ENCODE measurements around the gene RPA1. TPM values are rescaled to one million over a fixed set of nuclear protein-coding genes. Genes with fewer than 3 reads are reported as not detected.

RPA1 gene
- polyA plus RNA-seq, 1 experiment = 67.9 TPM

DNA sequence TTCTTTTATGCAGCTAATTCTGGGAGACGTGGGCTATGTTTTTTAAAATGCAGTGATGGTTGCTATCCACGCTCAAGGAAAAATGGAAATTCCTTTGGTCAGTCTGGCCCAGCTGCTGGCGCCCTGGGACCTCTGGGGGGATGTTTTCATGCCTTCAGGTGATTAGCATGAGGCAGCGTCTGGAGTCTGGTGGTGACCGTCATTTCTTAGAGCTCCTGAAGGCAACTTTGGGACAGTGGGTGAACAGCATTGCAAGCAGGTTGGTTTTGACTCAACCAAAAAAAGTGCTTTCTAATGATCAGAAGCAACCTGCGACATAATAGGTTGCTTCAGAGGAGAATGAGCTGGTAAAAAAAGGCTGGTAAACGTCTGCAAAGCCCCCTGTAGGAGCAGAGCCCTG lies 82.3 kb downstream of the RPA1 start:
- peaks cover 25% of the 10 kb centered on the region for H3K27me3 ChIP-seq (ENCODE audit: control insufficient read depth, insufficient read depth, low read length)
- no peak overlapping the region for H3K4me3 ChIP-seq (ENCODE audit: low read depth, low read length)
- H3K36me3 ChIP-seq (ENCODE audit: control insufficient read depth, insufficient read depth, low read length) = no peaks in the 10 kb centered on the region
- no peak for DNase-seq (ENCODE audit: low read depth)
- CTCF ChIA-PET = interaction anchor here (0.6 to 7.1 kb wide), 4 partner anchors 113 to 191 kb away, joined by 3 to 123 read pairs (median 22); partner anchors contain the start of genes DPH1 and RTN4RL1
- POLR2A ChIA-PET = interaction anchor here (0.6 kb wide), 1 partner anchor 170 kb away, joined by 3 read pairs; no protein-coding TSS in a partner anchor
- TF ChIP-seq, protein P1, sequence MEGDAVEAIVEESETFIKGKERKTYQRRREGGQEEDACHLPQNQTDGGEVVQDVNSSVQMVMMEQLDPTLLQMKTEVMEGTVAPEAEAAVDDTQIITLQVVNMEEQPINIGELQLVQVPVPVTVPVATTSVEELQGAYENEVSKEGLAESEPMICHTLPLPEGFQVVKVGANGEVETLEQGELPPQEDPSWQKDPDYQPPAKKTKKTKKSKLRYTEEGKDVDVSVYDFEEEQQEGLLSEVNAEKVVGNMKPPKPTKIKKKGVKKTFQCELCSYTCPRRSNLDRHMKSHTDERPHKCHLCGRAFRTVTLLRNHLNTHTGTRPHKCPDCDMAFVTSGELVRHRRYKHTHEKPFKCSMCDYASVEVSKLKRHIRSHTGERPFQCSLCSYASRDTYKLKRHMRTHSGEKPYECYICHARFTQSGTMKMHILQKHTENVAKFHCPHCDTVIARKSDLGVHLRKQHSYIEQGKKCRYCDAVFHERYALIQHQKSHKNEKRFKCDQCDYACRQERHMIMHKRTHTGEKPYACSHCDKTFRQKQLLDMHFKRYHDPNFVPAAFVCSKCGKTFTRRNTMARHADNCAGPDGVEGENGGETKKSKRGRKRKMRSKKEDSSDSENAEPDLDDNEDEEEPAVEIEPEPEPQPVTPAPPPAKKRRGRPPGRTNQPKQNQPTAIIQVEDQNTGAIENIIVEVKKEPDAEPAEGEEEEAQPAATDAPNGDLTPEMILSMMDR (IDR thresholded peaks at IDR 0.05; ENCODE audit: insufficient read depth, low read depth, low read length) = no peak

DNA sequence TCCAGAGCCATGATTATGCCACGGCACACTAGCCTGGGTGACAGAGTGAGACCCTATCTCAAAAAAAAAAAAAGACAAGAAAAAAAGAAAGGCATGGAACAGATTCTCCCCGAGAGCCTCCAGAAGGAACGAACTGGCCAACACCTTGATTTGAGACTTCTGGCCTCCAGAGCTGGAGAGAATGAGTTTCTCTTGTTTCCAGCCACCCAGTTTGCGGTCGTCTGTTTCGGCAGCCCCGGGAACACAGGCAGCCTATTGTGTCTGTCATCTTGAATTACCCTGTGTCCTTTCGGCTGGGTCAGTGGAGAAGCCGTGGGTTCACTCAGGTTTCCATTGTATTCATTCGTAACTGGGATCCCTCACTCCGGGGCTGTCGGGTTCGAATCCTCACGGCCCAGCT lies 83.9 kb downstream of the RPA1 start:
- Histone ChIP-seq H3K4me3 (ENCODE audit: low read depth, low read length) (no peak overlapping the region), H3K36me3 (ENCODE audit: control insufficient read depth, insufficient read depth, low read length) (no peaks in the 10 kb centered on the region), H3K27me3 (ENCODE audit: control insufficient read depth, insufficient read depth, low read length) (peaks cover 19% of the 10 kb centered on the region)
- CTCF ChIA-PET = interaction anchor here (1.1 to 7.1 kb wide), 2 partner anchors 84 to 112 kb away, joined by 3 to 123 read pairs; partner anchors contain the start of gene RTN4RL1
- POLR2A ChIA-PET = no interaction called here
- no peak for DNase-seq (ENCODE audit: low read depth)
- TF ChIP-seq, protein P1 (IDR thresholded peaks at IDR 0.05; ENCODE audit: insufficient read depth, low read depth, low read length) = no peak

DNA sequence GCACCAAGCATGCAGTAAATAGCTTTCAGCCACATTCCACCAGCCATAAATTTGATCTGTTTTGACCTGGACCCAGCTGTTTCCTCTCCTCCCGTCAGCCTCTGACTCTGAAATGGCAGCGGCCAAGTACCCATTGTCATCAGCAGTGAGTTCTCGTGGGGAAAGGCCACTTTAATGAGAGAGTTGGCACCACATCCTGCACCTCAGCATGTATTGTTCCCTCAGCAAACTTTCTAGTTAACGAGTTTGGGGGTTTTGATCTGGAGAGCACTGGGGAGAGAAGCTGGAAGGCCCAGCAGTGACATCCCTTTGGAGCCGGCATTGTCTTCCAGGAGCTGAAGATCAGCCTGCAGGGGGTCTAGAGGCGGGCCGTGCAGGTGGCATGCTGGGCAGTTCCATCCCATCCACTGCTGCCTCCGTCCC lies 84.9 kb downstream of the RPA1 start:
- H3K4me3 ChIP-seq (ENCODE audit: low read depth, low read length) = no peak overlapping the region
- no peaks in the 10 kb centered on the region for H3K36me3 ChIP-seq (ENCODE audit: control insufficient read depth, insufficient read depth, low read length)
- POLR2A ChIA-PET = no interaction called here
- TF ChIP-seq, protein P1 (IDR thresholded peaks at IDR 0.05; ENCODE audit: insufficient read depth, low read depth, low read length) = no peak
- DNase-seq (ENCODE audit: low read depth) = no peak
- H3K27me3 ChIP-seq (ENCODE audit: control insufficient read depth, insufficient read depth, low read length) = peaks cover 21% of the 10 kb centered on the region
- CTCF ChIA-PET = interaction anchor here (1.1 to 7.1 kb wide), 3 partner anchors 83 to 131 kb away, joined by 3 to 123 read pairs (median 3); partner anchors contain the start of gene RTN4RL1

DNA sequence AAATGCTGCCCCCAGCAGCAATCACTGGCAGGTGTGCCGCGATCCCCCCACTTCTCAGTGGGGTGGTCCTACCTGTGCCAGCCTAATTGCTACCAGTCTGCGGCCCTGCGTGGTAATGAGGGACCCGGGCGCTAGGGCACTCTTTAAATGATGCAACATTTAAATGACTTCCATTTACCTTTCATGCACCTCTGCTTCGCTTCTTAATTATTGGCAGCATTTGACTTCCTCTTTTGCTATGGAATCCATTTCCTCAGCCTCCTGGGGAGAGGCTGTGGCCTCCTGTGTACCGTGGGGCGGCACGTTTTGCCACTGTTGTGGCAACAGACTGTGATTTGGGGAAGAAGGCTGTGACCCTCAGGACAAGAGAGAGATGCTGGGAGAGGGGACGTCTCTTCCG lies 86.1 kb downstream of the RPA1 start:
- POLR2A ChIA-PET = no interaction called here

DNA sequence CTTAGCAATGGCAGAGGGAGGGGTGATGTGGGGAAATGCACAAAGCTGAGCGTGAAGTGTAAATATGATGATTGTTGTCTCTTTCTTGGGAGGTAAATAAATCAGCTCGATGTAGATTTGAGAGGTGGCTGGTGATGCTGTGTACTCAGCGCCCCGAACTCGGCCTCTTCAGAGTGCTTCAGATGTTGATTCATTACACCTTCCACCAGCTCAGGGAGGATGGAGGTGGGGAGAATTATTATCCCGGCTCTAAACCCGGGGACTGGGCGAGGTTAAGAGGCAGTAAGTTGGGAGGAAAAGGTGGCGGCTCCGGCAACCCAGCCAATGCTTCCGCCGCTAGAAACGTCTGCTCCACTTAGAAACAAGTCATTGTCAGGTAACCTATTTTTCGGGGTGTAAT lies 86.5 kb downstream of the RPA1 start:
- ChIA-PET CTCF (interaction anchor here (1.5 kb wide), 1 partner anchor 110 kb away, joined by 8 read pairs; no protein-coding TSS in a partner anchor), POLR2A (no interaction called here)
- TF ChIP-seq, protein P1 (IDR thresholded peaks at IDR 0.05; ENCODE audit: insufficient read depth, low read depth, low read length) = no peak
- no peak for DNase-seq (ENCODE audit: low read depth)
- peaks cover 14% of the 10 kb centered on the region for H3K27me3 ChIP-seq (ENCODE audit: control insufficient read depth, insufficient read depth, low read length)
- no peak overlapping the region for H3K4me3 ChIP-seq (ENCODE audit: low read depth, low read length)
- no peaks in the 10 kb centered on the region for H3K36me3 ChIP-seq (ENCODE audit: control insufficient read depth, insufficient read depth, low read length)

More for the DNA sequence above, 86.1 kb downstream of the RPA1 start:
- Histone ChIP-seq H3K4me3 (ENCODE audit: low read depth, low read length) (no peak overlapping the region), H3K36me3 (ENCODE audit: control insufficient read depth, insufficient read depth, low read length) (no peaks in the 10 kb centered on the region), H3K27me3 (ENCODE audit: control insufficient read depth, insufficient read depth, low read length) (peaks cover 14% of the 10 kb centered on the region)
- DNase-seq (ENCODE audit: low read depth) = no peak
- CTCF ChIA-PET = interaction anchor here (1.5 kb wide), 1 partner anchor 110 kb away, joined by 8 read pairs; no protein-coding TSS in a partner anchor
- TF ChIP-seq, protein P1 (IDR thresholded peaks at IDR 0.05; ENCODE audit: insufficient read depth, low read depth, low read length) = no peak

All from BJ (cell line).